HFFc6 (cell line): ENCODE data around the gene GUF1. TPM values are rescaled to one million over a fixed set of nuclear protein-coding genes. Genes with fewer than 3 reads are reported as not detected.

Experiments
- DNase-seq: peaks from one replicate; pipeline ENCODE4 v3.0.0-alpha.2; 2018
- H3K27ac Mint-ChIP-seq: 2 replicates; pipeline ENCODE4 v1.8.0; 2020; ENCODE audit warnings: mild to moderate bottlenecking, mixed read lengths
- H3K27me3 Mint-ChIP-seq: 2 replicates; pipeline ENCODE4 v1.8.0; 2021; ENCODE audit warnings: mild to moderate bottlenecking, moderate library complexity, mixed read lengths; ENCODE audit not compliant: insufficient read depth
- H3K36me3 Mint-ChIP-seq: 2 replicates; pipeline ENCODE4 v1.8.0; 2021; ENCODE audit warnings: low read depth, mixed read lengths
- H3K4me1 Mint-ChIP-seq: 2 replicates; pipeline ENCODE4 v1.8.0; 2020; ENCODE audit warnings: low read depth, mixed read lengths
- H3K4me3 Mint-ChIP-seq: 2 replicates; pipeline ENCODE4 v1.8.0; 2020; ENCODE audit warnings: mild to moderate bottlenecking, moderate library complexity, mixed read lengths
- H3K9me3 Mint-ChIP-seq: 2 replicates; pipeline ENCODE4 v1.8.0; 2020; ENCODE audit warnings: mild to moderate bottlenecking, mixed read lengths
- CTCF ChIP-seq: fragments of 200-600 bp; sonication (generic); IDR thresholded peaks from 2 replicates; pipeline ENCODE4 v1.5.0; 2021; ENCODE audit warnings: antibody characterized with exemption, mild to moderate bottlenecking
- total RNA-seq, 6 experiments: library from RNA; stranded (reverse); fragmentation: NEBNext Ultra II Directional; extraction: Animal tissue kit (Norgen Biotek cat#: 25700); gene quantifications; 2 replicates in 1 of 6; 3 replicates in 5 of 6; pipeline ENCODE4 v1.2.3, GENCODE V29; 2021

GUF1 gene
- total RNA-seq, 6 experiments from 2014 or later = 17.6 to 24.9 (median 22.3) TPM

DNA sequence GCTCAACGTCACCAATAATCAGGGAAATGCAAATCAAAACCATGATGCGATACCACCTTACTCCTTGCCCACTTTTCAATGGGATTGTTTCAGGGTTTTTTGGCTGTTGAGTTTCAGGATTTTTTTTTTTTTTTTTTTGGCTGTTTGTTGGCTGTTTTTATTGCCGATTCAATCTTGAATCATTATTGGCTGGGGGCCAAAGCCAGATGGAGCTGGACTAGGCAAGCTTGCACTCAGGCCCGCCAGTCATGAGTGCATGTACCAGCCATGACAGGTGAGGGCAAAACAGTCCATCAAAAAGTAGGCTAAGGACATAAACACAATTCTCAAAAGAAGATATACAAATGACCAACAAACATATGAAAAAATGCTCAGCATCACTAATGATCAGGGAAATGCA lies 40.1 kb upstream of the GUF1 start:
- no peaks in the 10 kb centered on the region for H3K36me3 Mint-ChIP-seq
- peaks cover 4% of the 10 kb centered on the region for H3K9me3 Mint-ChIP-seq
- no peaks in the 10 kb centered on the region for H3K4me1 Mint-ChIP-seq
- H3K4me3 Mint-ChIP-seq = no peak overlapping the region
- no peak overlapping the region for H3K27ac Mint-ChIP-seq
- TF ChIP-seq CTCF = no peak
- DNase-seq = no peak
- no peaks in the 10 kb centered on the region; the same call in 1 of the 2 replicates for H3K27me3 Mint-ChIP-seq

- Mint-ChIP-seq H3K4me3 (no peak overlapping the region), H3K4me1 (no peaks in the 10 kb centered on the region), H3K27me3 (no peaks in the 10 kb centered on the region; the same call in 1 of the 2 replicates), H3K36me3 (no peaks in the 10 kb centered on the region), H3K27ac (no peak overlapping the region), H3K9me3 (peaks cover 15% of the 10 kb centered on the region)
- DNase-seq = no peak
- TF ChIP-seq CTCF = no peak
These were observed 32.1 kb upstream of the GUF1 start for GRCh38 chr4:44646151-44646550.

GRCh38 chr4:44651425-44651824 lies 26.8 kb upstream of the GUF1 start, which contains the start of gene YIPF7:
TSS of gene YIPF7 (minus strand) at chr4:44651625. CDS start at chr4:44650100, 1,525 bp downstream.
- H3K27me3 Mint-ChIP-seq = no peaks in the 10 kb centered on the region
- TF ChIP-seq CTCF = no peak
- no peaks in the 10 kb centered on the region for H3K9me3 Mint-ChIP-seq
- DNase-seq = no peak
- H3K4me1 Mint-ChIP-seq = no peaks in the 10 kb centered on the region
- no peak within 1 kb of the TSS for H3K4me3 Mint-ChIP-seq
- H3K27ac Mint-ChIP-seq = no peak within 1 kb of the TSS
- no peaks in the 10 kb centered on the region for H3K36me3 Mint-ChIP-seq

GRCh38 chr4:44652002-44652401 lies 26.2 kb upstream of the GUF1 start:
- H3K4me1 Mint-ChIP-seq = no peaks in the 10 kb centered on the region
- TF ChIP-seq CTCF = no peak
- H3K4me3 Mint-ChIP-seq = no peak overlapping the region
- H3K9me3 Mint-ChIP-seq = no peaks in the 10 kb centered on the region
- no peaks in the 10 kb centered on the region for H3K36me3 Mint-ChIP-seq
- DNase-seq = no peak
- H3K27ac Mint-ChIP-seq = no peak overlapping the region
- H3K27me3 Mint-ChIP-seq = no peaks in the 10 kb centered on the region

DNA sequence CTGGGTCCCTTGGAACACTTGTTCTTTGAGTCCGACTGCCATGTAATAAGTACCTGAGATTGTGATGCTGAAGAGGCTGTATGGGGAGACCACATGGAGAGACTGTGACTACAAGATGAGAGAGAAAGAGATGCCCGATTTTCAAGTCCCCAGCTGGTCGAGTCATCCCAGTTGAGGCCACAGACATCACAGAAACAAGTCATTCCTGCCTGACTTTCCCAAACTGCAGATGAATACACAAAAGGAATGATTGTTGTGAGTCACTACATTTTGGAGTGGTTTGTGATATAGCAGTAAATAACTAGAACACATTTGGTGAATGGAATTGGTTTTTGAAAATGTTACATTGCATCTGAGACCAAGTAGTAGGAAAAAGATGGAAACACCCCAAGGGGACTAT lies 17.8 kb upstream of the GUF1 start:
- no peak for TF ChIP-seq CTCF
- DNase-seq = no peak
- Mint-ChIP-seq H3K27me3 (0 out of 2 replicates have a peak, but pooled peaks cover 3% of the 10 kb centered on the region), H3K4me3 (no peak overlapping the region), H3K9me3 (no peaks in the 10 kb centered on the region), H3K4me1 (no peaks in the 10 kb centered on the region), H3K27ac (no peak overlapping the region), H3K36me3 (no peaks in the 10 kb centered on the region)
